Thoracic aorta (tissue), 2 donors: ENCODE data around the gene AGMO. TPM values are rescaled to one million over a fixed set of nuclear protein-coding genes. Genes with fewer than 3 reads are reported as not detected.

Experiments
- ATAC-seq: fragments of 150-250 bp; one replicate; pipeline ENCODE4 v1.8.0; 2017; ENCODE audit warnings: low read depth; ENCODE audit not compliant: insufficient number of reproducible peaks, low FRiP score
- DNase-seq: peaks from one replicate; pipeline ENCODE4 v3.0.0-alpha.2; 2020; ENCODE audit warnings: low spot score
- H3K27ac ChIP-seq, 2 donors: fragments of 200-600 bp; sonication (generic); 1 replicate in 1 of 2; 2 replicates in 1 of 2; pipeline ENCODE4 v1.5.1; 2016; ENCODE audit warnings: mild to moderate bottlenecking in 2 of 2, moderate library complexity in 2 of 2
- H3K27me3 ChIP-seq: fragments of 200-600 bp; sonication (generic); replicated peaks from 2 replicates; pipeline ENCODE4 v1.6.0; 2016; ENCODE audit warnings: mild to moderate bottlenecking; ENCODE audit not compliant: insufficient read depth
- H3K36me3 ChIP-seq: fragments of 200-600 bp; sonication (generic); one replicate; pipeline ENCODE4 v1.5.1; 2016
- H3K4me1 ChIP-seq, 2 donors: fragments of 200-600 bp; sonication (generic); 1 replicate in 1 of 2; 2 replicates in 1 of 2; pipeline versions ENCODE4 v1.5.1 to v1.6.0; 2016; ENCODE audit warnings: low read depth in 2 of 2, mild to moderate bottlenecking in 1 of 2; ENCODE audit not compliant: control insufficient read depth in 1 of 2
- H3K4me3 ChIP-seq: fragments of 200-600 bp; sonication (generic); 2 replicates; pipeline ENCODE4 v1.5.1; 2016; ENCODE audit warnings: mild to moderate bottlenecking
- H3K9me3 ChIP-seq: fragments of 200-600 bp; sonication (generic); 2 replicates; pipeline ENCODE4 v1.5.1; 2016
- total RNA-seq, 2 donors: library from RNA; depleted of rRNA; stranded (reverse); fragments of >200 nt; gene quantifications; one replicate each; pipeline versions ENCODE4 v1.1.0 to v1.2.3, GENCODE V29; 2016
- TF ChIP-seq, protein P1 (sequence below): fragments of 200-600 bp; sonication (generic); IDR thresholded peaks from one replicate; pipeline ENCODE4 v1.5.1; 2019; ENCODE audit warnings: antibody characterized with exemption

The AGMO gene
- total RNA-seq, 2 donors from 2014 or later: 0.85 to 3.0 TPM

- TF ChIP-seq, protein P1, sequence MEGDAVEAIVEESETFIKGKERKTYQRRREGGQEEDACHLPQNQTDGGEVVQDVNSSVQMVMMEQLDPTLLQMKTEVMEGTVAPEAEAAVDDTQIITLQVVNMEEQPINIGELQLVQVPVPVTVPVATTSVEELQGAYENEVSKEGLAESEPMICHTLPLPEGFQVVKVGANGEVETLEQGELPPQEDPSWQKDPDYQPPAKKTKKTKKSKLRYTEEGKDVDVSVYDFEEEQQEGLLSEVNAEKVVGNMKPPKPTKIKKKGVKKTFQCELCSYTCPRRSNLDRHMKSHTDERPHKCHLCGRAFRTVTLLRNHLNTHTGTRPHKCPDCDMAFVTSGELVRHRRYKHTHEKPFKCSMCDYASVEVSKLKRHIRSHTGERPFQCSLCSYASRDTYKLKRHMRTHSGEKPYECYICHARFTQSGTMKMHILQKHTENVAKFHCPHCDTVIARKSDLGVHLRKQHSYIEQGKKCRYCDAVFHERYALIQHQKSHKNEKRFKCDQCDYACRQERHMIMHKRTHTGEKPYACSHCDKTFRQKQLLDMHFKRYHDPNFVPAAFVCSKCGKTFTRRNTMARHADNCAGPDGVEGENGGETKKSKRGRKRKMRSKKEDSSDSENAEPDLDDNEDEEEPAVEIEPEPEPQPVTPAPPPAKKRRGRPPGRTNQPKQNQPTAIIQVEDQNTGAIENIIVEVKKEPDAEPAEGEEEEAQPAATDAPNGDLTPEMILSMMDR: no peak
- no peak for ATAC-seq
- no peaks in the 10 kb centered on the region for H3K27me3 ChIP-seq
- H3K36me3 ChIP-seq: no peaks in the 10 kb centered on the region
- no peak overlapping the region for H3K4me3 ChIP-seq
- no peak for DNase-seq
- peaks cover 25 to 50% of the 10 kb centered on the region in 2 donors for H3K4me1 ChIP-seq
- H3K9me3 ChIP-seq: no peaks in the 10 kb centered on the region
- no peak overlapping the region for H3K27ac ChIP-seq
Observed at GRCh38 chr7:15461576-15461975, 100.2 kb downstream of the AGMO start.

GRCh38 chr7:15459018-15459615 is 102.7 kb downstream of the AGMO start:
- TF ChIP-seq, protein P1: no peak
- H3K4me1 ChIP-seq: peaks cover 20 to 42% of the 10 kb centered on the region in 2 donors
- no peaks in the 10 kb centered on the region for H3K27me3 ChIP-seq
- DNase-seq (no peak), ATAC-seq (no peak)
- no peak overlapping the region for H3K4me3 ChIP-seq
- no peak overlapping the region for H3K27ac ChIP-seq
- H3K9me3 ChIP-seq: no peaks in the 10 kb centered on the region
- H3K36me3 ChIP-seq: no peaks in the 10 kb centered on the region

GRCh38 chr7:15457990-15458955 is 103.5 kb downstream of the AGMO start:
- TF ChIP-seq, protein P1: no peak
- Histone ChIP-seq H3K36me3 (no peaks in the 10 kb centered on the region), H3K4me3 (no peak overlapping the region), H3K27me3 (no peaks in the 10 kb centered on the region), H3K4me1 (peaks cover 17 to 34% of the 10 kb centered on the region in 2 donors), H3K9me3 (no peaks in the 10 kb centered on the region), H3K27ac (peak overlapping the region in 1 of 2 donors; percentile 5)
- no peak for DNase-seq
- no peak for ATAC-seq

DNA sequence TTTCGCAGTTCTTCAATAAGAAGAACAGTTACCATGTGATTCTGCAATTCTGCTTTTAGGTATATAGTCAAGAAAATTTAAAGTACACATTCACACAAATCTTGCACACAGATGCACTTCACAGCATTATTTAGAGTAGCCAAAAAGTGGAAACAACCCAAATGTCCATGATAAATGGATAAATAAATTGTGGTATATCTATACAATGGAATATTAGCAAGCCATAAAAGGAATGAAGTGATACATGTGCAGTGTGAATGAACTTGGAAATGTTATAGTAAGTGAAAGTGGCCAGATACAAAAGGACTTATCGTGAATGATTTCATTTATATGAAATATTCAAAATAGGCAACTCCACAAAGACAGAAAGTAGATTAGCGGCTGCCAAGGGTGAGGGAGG is 109.1 kb downstream of the AGMO start:
- Histone ChIP-seq H3K9me3 (no peaks in the 10 kb centered on the region), H3K4me3 (no peak overlapping the region), H3K27me3 (no peaks in the 10 kb centered on the region), H3K27ac (no peak overlapping the region), H3K4me1 (peaks cover 3 to 8% of the 10 kb centered on the region in 2 donors), H3K36me3 (no peaks in the 10 kb centered on the region)
- no peak for DNase-seq
- TF ChIP-seq, protein P1: no peak
- no peak for ATAC-seq

- no peak overlapping the region for H3K27ac ChIP-seq
- ATAC-seq (no peak), DNase-seq (no peak)
- no peaks in the 10 kb centered on the region for H3K36me3 ChIP-seq
- TF ChIP-seq, protein P1: no peak
- no peaks in the 10 kb centered on the region for H3K9me3 ChIP-seq
- H3K27me3 ChIP-seq: no peaks in the 10 kb centered on the region
- H3K4me1 ChIP-seq: no peaks in the 10 kb centered on the region
- no peak overlapping the region for H3K4me3 ChIP-seq
Observed at GRCh38 chr7:15446722-15447121, 115.1 kb downstream of the AGMO start.
